ENCODE results near the gene PACRG.

Gene PACRG

DNA sequence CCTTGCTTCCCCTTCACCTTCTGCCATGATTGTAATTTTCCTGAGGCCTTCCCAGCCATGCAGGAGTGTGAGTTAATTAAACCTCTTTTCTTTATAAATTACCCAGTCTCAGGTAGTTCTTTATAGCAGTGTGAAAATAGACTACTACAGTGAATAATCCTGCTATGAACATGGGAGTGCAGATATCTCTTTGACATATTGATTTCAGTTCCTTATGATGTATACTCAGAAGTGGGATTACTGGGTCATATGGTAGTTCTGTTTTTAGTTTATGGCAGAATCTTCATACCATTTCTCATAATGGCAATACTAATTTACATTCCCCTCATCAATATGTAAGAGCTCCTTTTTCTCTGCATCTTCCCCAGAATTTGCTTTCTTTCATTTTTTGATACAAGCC lies 26.0 kb downstream of the PACRG start:
- H3K14ac ChIP-seq (ENCODE audit: low read length), result no peak overlapping the region
- H3K4ac ChIP-seq (ENCODE audit: low read depth, low read length), result no peak overlapping the region
- H3K4me3 ChIP-seq (ENCODE audit: low read depth, low read length), result no peak overlapping the region
- no peaks in the 10 kb centered on the region for H3K79me1 ChIP-seq (ENCODE audit: low read length)
- H3K23ac ChIP-seq (ENCODE audit: low read length), result no peak overlapping the region
- DNase-seq, result no peak
- no peak overlapping the region for H4K12ac ChIP-seq (ENCODE audit: low read depth, low read length)
- no peaks in the 10 kb centered on the region for H3K4me1 ChIP-seq (ENCODE audit: control insufficient read depth in 1 of 2, insufficient read depth in 2 of 2, low read length in 2 of 2)
- no peaks in the 10 kb centered on the region for H3K27me3 ChIP-seq (ENCODE audit: insufficient read depth, low read length)
- H2AK5ac ChIP-seq (ENCODE audit: low read length), result no peak overlapping the region
- H3K27ac ChIP-seq (ENCODE audit: low read depth, low read length), result no peak overlapping the region
- no peak overlapping the region for H4K8ac ChIP-seq (ENCODE audit: low read depth, low read length)
- no peak overlapping the region for H4K91ac ChIP-seq (ENCODE audit: low read depth, low read length)
- no peak overlapping the region for H3K18ac ChIP-seq (ENCODE audit: low read length)
- H2BK120ac ChIP-seq (ENCODE audit: insufficient read depth, low read length, poor library complexity), result no peak overlapping the region
- no peak overlapping the region for H2BK5ac ChIP-seq (ENCODE audit: low read depth, low read length, poor library complexity)
- H3K79me2 ChIP-seq (ENCODE audit: control insufficient read depth, insufficient read depth, low read length, poor library complexity), result no peaks in the 10 kb centered on the region
- H3K36me3 ChIP-seq (ENCODE audit: control insufficient read depth in 1 of 2, insufficient read depth in 2 of 2, low read length in 2 of 2), result no peaks in the 10 kb centered on the region
- H3K9ac ChIP-seq (ENCODE audit: low read length), result no peak overlapping the region
- no peaks in the 10 kb centered on the region for H3K9me3 ChIP-seq (ENCODE audit: insufficient read depth, low read depth, low read length)
- no peak overlapping the region for H2BK12ac ChIP-seq (ENCODE audit: low read length)
- H2AFZ ChIP-seq (ENCODE audit: insufficient read depth, low read length, poor library complexity), result no peak overlapping the region
- no peak overlapping the region for H3K4me2 ChIP-seq (ENCODE audit: low read length)

DNA sequence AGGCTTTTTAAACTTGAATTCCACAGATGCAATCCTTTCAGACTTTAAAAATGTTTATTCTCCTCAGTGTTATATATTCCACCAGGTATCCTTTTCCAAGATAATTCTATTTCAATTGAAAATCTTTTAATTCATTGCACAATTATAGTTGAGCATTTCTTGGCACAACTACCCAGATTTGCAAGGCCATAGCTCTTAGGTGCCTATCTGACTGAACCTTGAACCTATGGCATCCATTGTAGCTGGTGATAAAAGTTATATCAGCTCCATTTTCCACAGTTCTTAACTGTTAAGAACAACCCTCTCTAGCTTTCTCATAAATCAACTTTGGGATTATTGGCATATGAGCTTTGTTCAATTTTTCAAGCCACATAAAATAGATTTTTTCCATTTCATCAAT lies 42.4 kb downstream of the PACRG start:
- H2BK5ac ChIP-seq (ENCODE audit: low read depth, low read length, poor library complexity), result no peak overlapping the region
- H3K23ac ChIP-seq (ENCODE audit: low read length), result no peak overlapping the region
- no peak for DNase-seq
- H3K4me3 ChIP-seq (ENCODE audit: low read depth, low read length), result no peak overlapping the region
- no peaks in the 10 kb centered on the region for H3K9me3 ChIP-seq (ENCODE audit: insufficient read depth, low read depth, low read length)
- no peak overlapping the region for H3K4ac ChIP-seq (ENCODE audit: low read depth, low read length)
- H3K9ac ChIP-seq (ENCODE audit: low read length), result no peak overlapping the region
- no peak overlapping the region for H3K18ac ChIP-seq (ENCODE audit: low read length)
- H3K79me2 ChIP-seq (ENCODE audit: control insufficient read depth, insufficient read depth, low read length, poor library complexity), result no peaks in the 10 kb centered on the region
- H4K8ac ChIP-seq (ENCODE audit: low read depth, low read length), result no peak overlapping the region
- no peak overlapping the region for H3K14ac ChIP-seq (ENCODE audit: low read length)
- no peak overlapping the region for H4K12ac ChIP-seq (ENCODE audit: low read depth, low read length)
- H3K79me1 ChIP-seq (ENCODE audit: low read length), result no peaks in the 10 kb centered on the region
- no peak overlapping the region for H2BK120ac ChIP-seq (ENCODE audit: insufficient read depth, low read length, poor library complexity)
- no peak overlapping the region for H2BK12ac ChIP-seq (ENCODE audit: low read length)
- H2AK5ac ChIP-seq (ENCODE audit: low read length), result no peak overlapping the region
- H4K91ac ChIP-seq (ENCODE audit: low read depth, low read length), result no peak overlapping the region
- no peak overlapping the region for H2AFZ ChIP-seq (ENCODE audit: insufficient read depth, low read length, poor library complexity)
- H3K27ac ChIP-seq (ENCODE audit: low read depth, low read length), result no peak overlapping the region
- H3K27me3 ChIP-seq (ENCODE audit: insufficient read depth, low read length), result no peaks in the 10 kb centered on the region
- H3K4me1 ChIP-seq (ENCODE audit: control insufficient read depth in 1 of 2, insufficient read depth in 2 of 2, low read length in 2 of 2), result no peaks in the 10 kb centered on the region
- no peaks in the 10 kb centered on the region for H3K36me3 ChIP-seq (ENCODE audit: control insufficient read depth in 1 of 2, insufficient read depth in 2 of 2, low read length in 2 of 2)
- H3K4me2 ChIP-seq (ENCODE audit: low read length), result no peak overlapping the region

DNA sequence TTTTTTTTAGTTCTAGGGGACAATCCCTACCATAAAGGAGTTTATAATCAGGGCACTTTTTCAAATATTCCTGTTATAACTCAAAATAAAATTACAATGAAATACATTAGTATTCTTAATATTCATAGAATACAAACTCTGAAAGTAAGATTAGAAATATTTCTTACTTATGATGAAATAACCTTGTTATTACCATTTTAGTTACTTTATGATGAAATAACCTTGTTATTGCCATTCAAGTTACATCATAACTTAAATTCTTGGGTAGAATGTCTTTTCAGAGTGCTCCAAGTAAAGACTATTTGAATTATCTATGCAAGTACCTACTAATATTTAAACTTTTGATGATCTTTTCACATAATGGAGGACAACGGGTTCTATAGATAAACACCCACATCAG lies 43.2 kb downstream of the PACRG start:
- Histone ChIP-seq H2AFZ (ENCODE audit: insufficient read depth, low read length, poor library complexity) (no peak overlapping the region), H2AK5ac (ENCODE audit: low read length) (no peak overlapping the region), H3K4ac (ENCODE audit: low read depth, low read length) (no peak overlapping the region), H2BK120ac (ENCODE audit: insufficient read depth, low read length, poor library complexity) (no peak overlapping the region), H3K14ac (ENCODE audit: low read length) (no peak overlapping the region), H4K12ac (ENCODE audit: low read depth, low read length) (no peak overlapping the region), H3K4me1 (ENCODE audit: control insufficient read depth in 1 of 2, insufficient read depth in 2 of 2, low read length in 2 of 2) (no peaks in the 10 kb centered on the region), H3K27me3 (ENCODE audit: insufficient read depth, low read length) (no peaks in the 10 kb centered on the region), H2BK12ac (ENCODE audit: low read length) (no peak overlapping the region), H3K4me2 (ENCODE audit: low read length) (no peak overlapping the region), H3K9ac (ENCODE audit: low read length) (no peak overlapping the region), H3K36me3 (ENCODE audit: control insufficient read depth in 1 of 2, insufficient read depth in 2 of 2, low read length in 2 of 2) (no peaks in the 10 kb centered on the region), H3K9me3 (ENCODE audit: insufficient read depth, low read depth, low read length) (no peaks in the 10 kb centered on the region), H3K79me1 (ENCODE audit: low read length) (no peaks in the 10 kb centered on the region), H3K23ac (ENCODE audit: low read length) (no peak overlapping the region), H3K4me3 (ENCODE audit: low read depth, low read length) (no peak overlapping the region), H3K79me2 (ENCODE audit: control insufficient read depth, insufficient read depth, low read length, poor library complexity) (no peaks in the 10 kb centered on the region), H3K27ac (ENCODE audit: low read depth, low read length) (no peak overlapping the region), H4K91ac (ENCODE audit: low read depth, low read length) (no peak overlapping the region), H4K8ac (ENCODE audit: low read depth, low read length) (no peak overlapping the region), H3K18ac (ENCODE audit: low read length) (no peak overlapping the region), H2BK5ac (ENCODE audit: low read depth, low read length, poor library complexity) (no peak overlapping the region)
- no peak for DNase-seq
- WGBS (ENCODE audit: extremely low coverage, insufficient coverage, insufficient read length), result no CpG with 5 or more reads among the region's 1 CpG

DNA sequence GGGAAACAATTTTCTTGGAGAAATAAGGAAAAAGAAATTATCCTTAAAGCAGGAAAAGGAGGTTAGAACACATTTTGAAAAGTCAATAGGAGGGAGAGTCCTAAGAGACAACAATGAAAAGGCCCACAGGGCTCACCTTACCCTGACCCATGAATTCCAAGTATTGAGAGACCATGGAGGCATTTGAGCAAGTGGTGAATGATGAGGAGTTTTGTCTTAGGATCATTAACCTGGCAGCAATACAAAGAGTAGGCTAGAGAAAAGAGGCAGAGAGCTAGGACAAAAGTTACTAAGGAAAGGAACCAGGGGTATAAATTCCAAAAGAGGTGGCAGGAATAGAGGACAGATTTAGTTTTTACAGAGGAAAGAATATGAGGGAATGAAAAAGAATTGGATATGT lies 44.7 kb downstream of the PACRG start:
- H2AK5ac ChIP-seq (ENCODE audit: low read length), result no peak overlapping the region
- no peaks in the 10 kb centered on the region for H3K27me3 ChIP-seq (ENCODE audit: insufficient read depth, low read length)
- H2BK12ac ChIP-seq (ENCODE audit: low read length), result no peak overlapping the region
- no peak overlapping the region for H3K27ac ChIP-seq (ENCODE audit: low read depth, low read length)
- no peak overlapping the region for H4K12ac ChIP-seq (ENCODE audit: low read depth, low read length)
- H2AFZ ChIP-seq (ENCODE audit: insufficient read depth, low read length, poor library complexity), result no peak overlapping the region
- no peak overlapping the region for H2BK120ac ChIP-seq (ENCODE audit: insufficient read depth, low read length, poor library complexity)
- no peak overlapping the region for H3K14ac ChIP-seq (ENCODE audit: low read length)
- no peak for DNase-seq
- no peak overlapping the region for H4K91ac ChIP-seq (ENCODE audit: low read depth, low read length)
- no peak overlapping the region for H4K8ac ChIP-seq (ENCODE audit: low read depth, low read length)
- H3K4me3 ChIP-seq (ENCODE audit: low read depth, low read length), result no peak overlapping the region
- no peak overlapping the region for H2BK5ac ChIP-seq (ENCODE audit: low read depth, low read length, poor library complexity)
- no peaks in the 10 kb centered on the region for H3K79me1 ChIP-seq (ENCODE audit: low read length)
- H3K18ac ChIP-seq (ENCODE audit: low read length), result no peak overlapping the region
- no peak overlapping the region for H3K9ac ChIP-seq (ENCODE audit: low read length)
- no peaks in the 10 kb centered on the region for H3K9me3 ChIP-seq (ENCODE audit: insufficient read depth, low read depth, low read length)
- no peaks in the 10 kb centered on the region for H3K79me2 ChIP-seq (ENCODE audit: control insufficient read depth, insufficient read depth, low read length, poor library complexity)
- H3K23ac ChIP-seq (ENCODE audit: low read length), result no peak overlapping the region
- no peaks in the 10 kb centered on the region for H3K4me1 ChIP-seq (ENCODE audit: control insufficient read depth in 1 of 2, insufficient read depth in 2 of 2, low read length in 2 of 2)
- no peaks in the 10 kb centered on the region for H3K36me3 ChIP-seq (ENCODE audit: control insufficient read depth in 1 of 2, insufficient read depth in 2 of 2, low read length in 2 of 2)
- no peak overlapping the region for H3K4ac ChIP-seq (ENCODE audit: low read depth, low read length)
- H3K4me2 ChIP-seq (ENCODE audit: low read length), result no peak overlapping the region

DNA sequence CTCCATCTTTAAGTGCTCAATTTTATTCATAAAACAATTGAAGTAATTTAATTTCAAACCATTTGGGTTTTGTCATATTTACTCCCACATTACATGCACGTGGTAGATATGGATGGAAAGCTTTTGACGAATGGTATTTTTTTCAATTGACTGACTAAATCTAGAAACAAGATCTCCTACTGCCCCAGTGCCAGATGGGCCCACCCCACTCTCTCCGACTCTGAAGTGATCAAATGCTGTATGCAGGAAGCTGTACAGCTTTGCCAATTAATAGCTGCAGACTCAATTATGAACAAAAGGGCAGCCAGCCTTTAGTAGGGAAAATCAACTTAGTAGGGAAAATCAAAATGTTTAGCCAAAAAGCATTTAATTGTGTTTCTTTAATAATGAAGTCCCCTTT lies 46.2 kb downstream of the PACRG start:
- no peak overlapping the region for H2AFZ ChIP-seq (ENCODE audit: insufficient read depth, low read length, poor library complexity)
- H3K27ac ChIP-seq (ENCODE audit: low read depth, low read length), result no peak overlapping the region
- no peak overlapping the region for H3K4me3 ChIP-seq (ENCODE audit: low read depth, low read length)
- no peak overlapping the region for H2AK5ac ChIP-seq (ENCODE audit: low read length)
- H3K23ac ChIP-seq (ENCODE audit: low read length), result no peak overlapping the region
- H3K4me1 ChIP-seq (ENCODE audit: control insufficient read depth in 1 of 2, insufficient read depth in 2 of 2, low read length in 2 of 2), result no peaks in the 10 kb centered on the region
- H3K79me1 ChIP-seq (ENCODE audit: low read length), result no peaks in the 10 kb centered on the region
- no peak overlapping the region for H2BK120ac ChIP-seq (ENCODE audit: insufficient read depth, low read length, poor library complexity)
- H3K4ac ChIP-seq (ENCODE audit: low read depth, low read length), result no peak overlapping the region
- H2BK12ac ChIP-seq (ENCODE audit: low read length), result no peak overlapping the region
- H4K91ac ChIP-seq (ENCODE audit: low read depth, low read length), result no peak overlapping the region
- H3K4me2 ChIP-seq (ENCODE audit: low read length), result no peak overlapping the region
- H4K12ac ChIP-seq (ENCODE audit: low read depth, low read length), result no peak overlapping the region
- H3K79me2 ChIP-seq (ENCODE audit: control insufficient read depth, insufficient read depth, low read length, poor library complexity), result no peaks in the 10 kb centered on the region
- no peak overlapping the region for H3K9ac ChIP-seq (ENCODE audit: low read length)
- no peaks in the 10 kb centered on the region for H3K27me3 ChIP-seq (ENCODE audit: insufficient read depth, low read length)
- H3K14ac ChIP-seq (ENCODE audit: low read length), result no peak overlapping the region
- no peak overlapping the region for H3K18ac ChIP-seq (ENCODE audit: low read length)
- no peaks in the 10 kb centered on the region for H3K9me3 ChIP-seq (ENCODE audit: insufficient read depth, low read depth, low read length)
- no peak overlapping the region for H4K8ac ChIP-seq (ENCODE audit: low read depth, low read length)
- no CpG with 5 or more reads among the region's 3 CpGs for WGBS (ENCODE audit: extremely low coverage, insufficient coverage, insufficient read length)
- H3K36me3 ChIP-seq (ENCODE audit: control insufficient read depth in 1 of 2, insufficient read depth in 2 of 2, low read length in 2 of 2), result no peaks in the 10 kb centered on the region
- H2BK5ac ChIP-seq (ENCODE audit: low read depth, low read length, poor library complexity), result no peak overlapping the region
- DNase-seq, result no peak
